Endothelial cell of umbilical vein (primary cell): ENCODE measurements around the gene MSL3B.

Source experiments
- CTCF ChIP-seq, 2 donors: IDR thresholded peaks; 1 replicate in 1 of 2; 2 replicates in 1 of 2; pipeline ENCODE4 v1.5.1; 2011; ENCODE audit warnings: low read length in 2 of 2, mild to moderate bottlenecking in 2 of 2, moderate library complexity in 2 of 2, control low read depth in 1 of 2, inconsistent platforms in 1 of 2, low read depth in 1 of 2; ENCODE audit not compliant: insufficient read depth in 1 of 2; ENCODE audit errors: extremely low read depth in 1 of 2
- EZH2 ChIP-seq: IDR thresholded peaks from 2 replicates; pipeline ENCODE4 v1.6.1; 2012; ENCODE audit warnings: borderline replicate concordance, low read depth, mild to moderate bottlenecking, moderate library complexity, low read length, inconsistent platforms; ENCODE audit not compliant: severe bottlenecking
- GATA2 ChIP-seq: IDR thresholded peaks from 2 replicates; pipeline ENCODE4 v1.7.0; 2011; ENCODE audit warnings: low read depth, mild to moderate bottlenecking, moderate library complexity, mixed read lengths, low read length; ENCODE audit not compliant: insufficient read length, insufficient read depth
- POLR2A ChIP-seq: IDR thresholded peaks from 2 replicates; pipeline ENCODE4 v1.6.1; 2012; ENCODE audit warnings: low read depth, mild to moderate bottlenecking, control low read depth, low read length
- POLR2AphosphoS5 ChIP-seq: IDR thresholded peaks from 2 replicates; pipeline ENCODE4 v1.6.1; 2012; ENCODE audit warnings: low read depth, mild to moderate bottlenecking, control low read depth, low read length, moderate library complexity; ENCODE audit not compliant: insufficient read depth

DNA sequence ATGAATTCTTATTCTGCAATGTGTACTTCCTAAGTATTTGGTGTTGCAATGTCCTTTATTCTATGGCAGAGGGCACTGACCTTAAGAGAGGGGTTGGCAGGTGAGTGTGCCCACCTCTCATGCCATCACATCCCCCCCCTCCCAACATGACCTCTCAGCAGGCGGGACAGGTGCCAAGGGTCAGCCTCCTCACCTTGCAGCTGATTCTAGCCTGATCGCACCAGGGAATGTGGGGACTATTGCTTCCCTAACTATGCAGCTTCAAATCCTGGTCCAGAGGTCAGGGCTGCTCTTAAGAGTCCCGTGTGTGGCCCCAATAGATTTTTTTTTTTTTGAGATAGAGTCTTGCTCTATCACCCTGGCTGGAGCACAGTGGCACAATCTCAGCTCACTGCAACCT is 23.4 kb downstream of the MSL3B start:
- TF ChIP-seq GATA2 (no peak), POLR2AphosphoS5 (no peak), EZH2 (no peak), POLR2A (no peak), CTCF (IDR thresholded peaks at IDR 0.05; ENCODE audit: extremely low read depth in 1 of 2, insufficient read depth in 1 of 2, low read depth in 1 of 2, low read length in 2 of 2) (no peak)
